WERI-Rb-1 (cell line): ENCODE data around the gene CLEC16A.

Source experiments
- DNase-seq: peaks from one replicate; pipeline ENCODE4 v3.0.0-alpha.2; 2020
- H3K27ac ChIP-seq: fragments of 250-450 bp; sonication (Bioruptor Pico); 2 replicates; pipeline ENCODE4 v1.5.1; 2020; ENCODE audit warnings: mild to moderate bottlenecking, moderate library complexity
- H3K27me3 ChIP-seq: fragments of 250-450 bp; sonication (Bioruptor Pico); 2 replicates; pipeline ENCODE4 v1.5.1; 2021; ENCODE audit warnings: mild to moderate bottlenecking, low read depth, moderate library complexity; ENCODE audit not compliant: insufficient read depth, severe bottlenecking
- H3K36me3 ChIP-seq: fragments of 250-450 bp; sonication (Bioruptor Pico); 2 replicates; pipeline ENCODE4 v1.5.1; 2020; ENCODE audit warnings: mild to moderate bottlenecking, moderate library complexity
- H3K4me3 ChIP-seq: 2 replicates; pipeline ENCODE4 v1.5.1; 2011; ENCODE audit warnings: low read depth, mild to moderate bottlenecking, control low read depth, low read length
- H3K9me3 ChIP-seq: fragments of 250-450 bp; sonication (Bioruptor Pico); 2 replicates; pipeline ENCODE4 v1.5.1; 2021; ENCODE audit warnings: mild to moderate bottlenecking, moderate library complexity; ENCODE audit not compliant: severe bottlenecking
- CTCF ChIP-seq: IDR thresholded peaks from 2 replicates; pipeline ENCODE4 v1.5.1; 2011; ENCODE audit warnings: low read depth, mild to moderate bottlenecking, control low read depth, inconsistent platforms, low read length

CLEC16A gene

GRCh38 chr16:11183951-11184350 is 239.6 kb downstream of the CLEC16A start:
- no peak overlapping the region for H3K27ac ChIP-seq
- no peak overlapping the region for H3K4me3 ChIP-seq
- no peak for DNase-seq
- TF ChIP-seq CTCF: no peak
- H3K9me3 ChIP-seq: no peaks in the 10 kb centered on the region
- H3K36me3 ChIP-seq: peaks cover 7% of the 10 kb centered on the region; the same call in 1 of the 2 replicates
- no peaks in the 10 kb centered on the region for H3K27me3 ChIP-seq

DNA sequence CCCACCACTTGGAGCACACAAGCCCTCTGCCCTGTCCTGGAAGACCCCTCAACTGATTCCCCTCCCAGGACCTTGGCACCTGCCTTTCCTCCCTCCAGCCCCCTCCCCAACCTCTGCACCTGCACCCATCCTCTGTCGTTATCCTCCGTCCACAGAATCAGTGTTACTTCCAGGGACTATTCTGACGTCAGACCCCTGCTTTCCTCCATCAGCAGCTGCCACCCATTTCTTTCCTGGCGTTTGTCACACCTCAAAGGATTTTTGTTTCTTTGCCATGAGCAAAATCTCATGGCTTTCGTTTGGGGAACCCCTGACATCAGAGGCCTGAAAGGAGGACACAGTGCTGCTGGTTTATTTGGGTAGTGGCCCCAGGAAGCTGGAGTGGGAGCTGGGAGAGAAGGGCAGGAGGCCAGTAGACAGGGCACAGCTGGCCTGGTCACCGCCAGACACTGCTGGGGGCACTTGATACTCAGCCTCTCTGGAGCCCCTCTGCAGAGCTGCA is 243.2 kb downstream of the CLEC16A start:
- Histone ChIP-seq H3K27ac (no peak overlapping the region), H3K9me3 (no peaks in the 10 kb centered on the region), H3K36me3 (no peaks in the 10 kb centered on the region), H3K27me3 (no peaks in the 10 kb centered on the region), H3K4me3 (no peak overlapping the region)
- no peak for DNase-seq
- no peak for TF ChIP-seq CTCF

GRCh38 chr16:11188801-11189740 is 244.7 kb downstream of the CLEC16A start:
- no peak for DNase-seq
- H3K36me3 ChIP-seq: no peaks in the 10 kb centered on the region
- H3K4me3 ChIP-seq: no peak overlapping the region
- TF ChIP-seq CTCF: no peak
- no peaks in the 10 kb centered on the region for H3K27me3 ChIP-seq
- H3K9me3 ChIP-seq: no peaks in the 10 kb centered on the region
- no peak overlapping the region for H3K27ac ChIP-seq

DNA sequence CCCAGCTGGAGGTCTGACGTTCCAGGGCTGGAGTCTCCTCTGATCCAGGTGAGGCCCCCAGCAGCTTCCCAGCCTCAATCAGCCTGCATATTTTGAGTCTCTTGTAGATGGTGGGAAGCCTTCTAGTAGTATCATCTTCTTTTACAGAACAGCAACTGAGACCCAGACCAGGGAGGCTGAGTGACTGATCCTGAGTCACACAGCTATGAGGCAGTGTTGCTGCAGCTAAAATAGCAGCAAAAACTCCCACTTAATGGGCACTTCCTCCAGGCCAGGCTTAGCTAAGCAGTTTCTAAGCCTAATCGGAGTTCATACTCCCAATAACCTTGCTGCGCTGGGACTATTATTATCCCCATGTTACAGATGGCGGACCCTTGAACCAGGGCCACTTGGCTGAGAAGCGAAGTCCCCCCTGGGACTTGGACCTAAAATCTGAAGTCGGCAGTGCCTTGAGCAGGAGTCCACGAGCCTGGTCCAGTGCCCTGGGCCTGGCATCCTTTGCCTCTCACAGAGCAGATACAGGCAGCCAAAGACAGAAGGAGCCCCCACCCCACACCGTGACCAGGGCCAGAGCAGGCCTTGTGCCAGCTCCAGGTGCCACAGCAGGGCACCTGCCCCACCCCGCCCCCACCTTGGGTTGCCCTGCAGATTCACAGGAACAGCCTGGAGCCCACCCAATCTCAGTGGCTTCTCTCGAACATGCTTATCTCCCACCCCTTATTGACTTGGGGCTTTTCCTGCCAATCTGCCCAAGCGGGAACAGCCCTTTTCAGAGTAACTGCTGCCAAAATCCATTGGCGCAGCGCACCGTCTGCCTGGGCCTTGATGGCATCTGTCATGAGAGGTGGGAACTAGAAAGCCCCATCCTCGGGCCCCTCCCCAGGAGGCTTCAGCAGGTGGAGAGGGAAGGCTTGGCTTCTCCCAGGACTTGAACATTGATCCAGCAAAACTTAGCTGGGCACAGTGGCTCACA is 246.5 kb downstream of the CLEC16A start:
- DNase-seq: no peak
- no peak overlapping the region for H3K27ac ChIP-seq
- H3K27me3 ChIP-seq: no peaks in the 10 kb centered on the region
- H3K36me3 ChIP-seq: no peaks in the 10 kb centered on the region
- H3K9me3 ChIP-seq: no peaks in the 10 kb centered on the region
- no peak for TF ChIP-seq CTCF
- no peak overlapping the region for H3K4me3 ChIP-seq

- Histone ChIP-seq H3K27ac (no peak overlapping the region), H3K4me3 (no peak overlapping the region), H3K27me3 (no peaks in the 10 kb centered on the region), H3K36me3 (no peaks in the 10 kb centered on the region), H3K9me3 (no peaks in the 10 kb centered on the region)
- no peak for DNase-seq
- TF ChIP-seq CTCF: no peak
These were observed 247.3 kb downstream of the CLEC16A start for GRCh38 chr16:11191665-11192064.
